Suprapubic skin (tissue), 4 donors: ENCODE measurements around the gene PRKCE.

Source experiments
- CTCF ChIP-seq, 2 donors: fragments of 200-600 bp in 1 of 2; fragments of 450-650 bp in 1 of 2; sonication (generic) in 1 of 2; IDR thresholded peaks; one replicate each; pipeline ENCODE4 v1.5.1; 2016 to 2019; ENCODE audit warnings: antibody characterized with exemption in 2 of 2, mild to moderate bottlenecking in 1 of 2, moderate library complexity in 1 of 2
- EP300 ChIP-seq: sonication (generic); formaldehyde crosslinking; IDR thresholded peaks from one replicate; pipeline ENCODE4 v1.6.1; 2017; ENCODE audit warnings: antibody characterized with exemption
- POLR2A ChIP-seq, 2 donors: fragments of 450-650 bp; IDR thresholded peaks; one replicate each; pipeline ENCODE4 v1.6.1; 2017; ENCODE audit warnings: antibody characterized with exemption in 2 of 2, mild to moderate bottlenecking in 2 of 2, moderate library complexity in 2 of 2
- POLR2AphosphoS5 ChIP-seq, 3 donors: sonication (generic); formaldehyde crosslinking; IDR thresholded peaks; one replicate each; pipeline ENCODE4 v1.6.1; 2017; ENCODE audit warnings: antibody characterized with exemption in 3 of 3

GRCh38 chr2:45631955-45632354 lies 19.5 kb upstream of the PRKCE start:
- TF ChIP-seq CTCF (IDR thresholded peaks at IDR 0.05) (no peak), POLR2A (IDR thresholded peaks at IDR 0.05) (no peak), EP300 (no peak), POLR2AphosphoS5 (IDR thresholded peaks at IDR 0.05) (no peak)
